NCI-H128 (cell line): ENCODE measurements around the gene TP73.
"Not testable (repeated sequence)": the region's sequence is repeated elsewhere in the genome, so short reads cannot be mapped to it uniquely, and the experiment has no call there.

ENCODE experiments used
- DNase-seq: peaks from one replicate; lab custom pipeline; 2025; ENCODE audit not compliant: unreplicated experiment; lab: John Stamatoyannopoulos, UW

TP73 gene

DNA sequence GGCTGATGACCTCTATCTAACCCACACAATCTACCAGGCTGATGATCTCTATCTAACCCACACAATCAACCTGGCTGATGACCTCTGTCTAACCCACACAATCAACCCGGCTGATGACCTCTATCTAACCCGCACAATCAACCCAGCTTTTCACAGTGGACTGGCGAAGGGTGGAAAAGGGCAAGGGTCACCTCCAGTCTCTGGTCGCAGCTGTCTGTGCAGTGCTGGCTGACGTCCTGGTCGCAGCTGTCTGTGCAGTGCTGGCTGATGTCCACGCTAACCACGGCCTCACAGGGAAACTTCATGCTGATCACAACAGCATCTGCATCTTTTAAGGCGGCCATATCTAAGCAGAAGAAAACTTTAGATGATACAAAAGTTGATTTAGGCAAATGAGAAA lies 87.7 kb downstream of the TP73 start:
- no peak for DNase-seq

DNA sequence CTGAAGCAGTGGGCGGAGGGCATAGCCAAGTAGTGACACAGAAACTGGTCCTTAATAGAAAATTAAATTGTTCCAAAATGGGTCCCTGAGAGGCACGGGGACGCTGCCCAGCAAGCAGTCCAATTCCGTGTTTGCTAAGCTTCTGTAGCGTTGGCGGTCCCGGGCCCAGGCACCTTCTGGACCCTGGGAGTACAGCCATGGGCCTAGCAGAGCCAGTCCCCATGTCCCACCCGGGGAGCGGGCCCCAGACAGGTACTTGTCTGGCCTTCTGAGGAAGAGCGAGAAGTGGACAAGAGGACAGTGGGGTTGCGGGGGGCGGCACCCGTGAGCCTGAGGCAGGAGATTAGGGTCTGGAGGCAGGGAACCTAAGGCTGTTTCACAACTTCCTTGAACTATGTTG lies 88.4 kb downstream of the TP73 start:
- no peak for DNase-seq

DNA sequence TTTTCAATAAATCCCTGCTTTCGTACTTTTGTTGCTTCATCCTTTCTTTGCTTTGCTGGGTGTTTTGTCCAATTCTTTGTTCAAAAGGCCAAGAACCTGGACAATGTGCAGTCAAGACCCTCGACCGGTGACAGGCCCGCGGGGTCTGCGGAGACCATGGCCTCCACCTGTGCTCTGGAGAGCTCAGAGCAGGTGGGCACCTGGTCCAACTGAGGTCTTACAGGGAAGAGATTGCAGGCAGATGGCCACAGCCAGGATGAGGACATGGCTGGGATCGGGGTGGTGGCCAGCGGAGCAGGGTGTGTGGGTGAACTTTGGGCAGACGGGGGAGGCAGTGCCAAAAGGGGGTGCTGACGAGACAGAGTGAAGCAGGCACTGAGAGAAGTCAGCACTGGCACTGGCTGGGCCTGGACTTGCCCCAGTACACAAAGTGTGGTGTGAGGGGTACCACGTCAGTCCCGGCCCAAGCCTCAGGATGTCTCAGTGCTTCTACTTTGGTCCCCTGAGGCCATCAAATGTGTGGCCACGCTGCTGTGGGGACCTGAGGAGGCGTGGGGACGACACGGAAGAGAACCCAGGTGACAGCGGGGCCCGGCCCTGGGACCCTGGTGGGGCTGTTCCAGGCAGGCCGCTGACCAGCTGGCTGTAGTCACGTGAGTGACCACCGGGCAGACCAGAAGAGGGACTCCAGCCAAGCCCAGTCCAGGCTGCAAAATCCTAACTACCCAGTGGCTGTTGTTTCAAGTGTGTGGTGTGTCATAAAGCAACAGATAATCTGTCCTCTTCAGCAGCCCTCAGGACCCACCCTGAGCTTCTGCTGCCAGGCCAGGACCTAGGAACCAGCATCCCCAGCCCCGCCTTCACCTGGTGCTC lies 89.5 kb downstream of the TP73 start:
- no peak for DNase-seq

DNA sequence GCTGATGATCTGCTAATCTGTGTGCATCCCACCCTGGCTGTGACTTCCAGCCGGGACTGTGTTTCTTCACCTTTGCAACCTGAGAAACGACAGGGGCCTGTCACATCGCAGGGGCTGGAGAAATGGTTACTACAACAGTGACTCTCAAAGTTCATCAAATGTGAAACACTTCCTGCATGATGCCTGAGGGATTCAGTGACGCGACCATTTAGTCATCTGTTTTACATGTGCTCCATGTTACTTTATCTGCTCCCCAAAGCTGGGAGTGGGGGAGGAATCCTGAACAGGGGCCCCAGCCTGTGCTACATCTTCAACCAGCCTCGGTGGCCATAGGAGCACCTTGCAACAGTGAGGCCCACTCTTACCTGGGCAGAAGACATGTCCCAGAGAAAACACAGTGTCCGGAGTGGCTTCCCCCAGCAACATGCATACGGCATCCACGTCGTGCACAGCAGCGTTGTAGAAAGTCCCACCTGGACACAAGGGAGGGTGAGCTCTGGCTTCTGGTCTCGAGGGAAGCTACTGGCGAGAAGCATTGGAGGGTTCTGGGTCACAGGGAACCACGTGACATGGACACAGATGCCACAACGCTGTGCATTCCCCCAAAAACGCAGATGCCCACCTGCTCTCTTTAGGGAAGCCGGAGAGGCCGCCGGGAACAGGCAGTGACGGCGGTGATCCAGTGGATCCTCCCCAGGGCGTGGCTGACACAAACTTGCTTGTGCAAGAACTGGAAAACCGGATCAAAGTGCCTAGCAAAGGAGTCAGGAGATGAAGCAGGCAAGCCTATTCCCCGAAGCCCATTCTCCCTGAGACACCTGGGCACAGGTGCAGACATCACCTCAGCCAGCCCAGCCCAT lies 90.4 kb downstream of the TP73 start:
- no peak for DNase-seq

DNA sequence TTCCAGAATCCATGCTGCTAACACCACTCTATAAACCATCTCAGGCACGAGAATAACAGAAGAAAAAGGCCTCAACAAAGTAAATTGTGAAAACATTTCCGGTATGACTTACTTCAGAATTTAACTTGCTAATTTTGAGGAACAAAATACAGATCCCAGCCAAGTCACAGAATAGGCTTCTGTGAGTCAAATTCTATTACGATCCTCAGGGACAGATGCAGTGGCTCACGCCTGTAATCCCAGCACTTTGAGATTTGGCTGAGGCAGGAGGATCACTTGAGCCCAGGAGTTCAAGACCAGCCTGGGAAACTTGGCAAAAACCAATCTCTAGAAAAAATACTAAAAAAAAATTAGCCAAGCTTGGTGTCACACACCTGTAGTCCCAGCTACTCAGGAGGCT lies 91.1 kb downstream of the TP73 start:
- DNase-seq = no peak

DNA sequence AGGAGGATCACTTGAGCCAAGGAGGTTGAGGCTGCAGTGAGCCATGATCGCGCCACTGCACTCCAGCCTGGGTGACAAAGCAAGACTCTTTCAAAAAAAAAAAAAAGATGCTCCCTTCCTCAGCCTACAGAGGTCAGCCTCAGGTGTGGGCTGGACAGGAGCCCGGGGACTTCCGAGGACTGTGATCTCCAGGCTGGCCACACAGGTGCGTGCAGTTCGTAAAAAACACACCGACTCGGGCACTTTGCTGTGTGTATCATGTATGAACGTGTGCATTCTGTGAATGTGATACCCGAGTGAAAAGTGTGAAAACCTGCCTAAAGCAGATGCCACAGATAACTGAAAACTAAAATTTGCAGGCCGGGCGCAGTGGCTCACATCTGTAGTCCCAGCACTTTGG lies 91.5 kb downstream of the TP73 start:
- no peak for DNase-seq

DNA sequence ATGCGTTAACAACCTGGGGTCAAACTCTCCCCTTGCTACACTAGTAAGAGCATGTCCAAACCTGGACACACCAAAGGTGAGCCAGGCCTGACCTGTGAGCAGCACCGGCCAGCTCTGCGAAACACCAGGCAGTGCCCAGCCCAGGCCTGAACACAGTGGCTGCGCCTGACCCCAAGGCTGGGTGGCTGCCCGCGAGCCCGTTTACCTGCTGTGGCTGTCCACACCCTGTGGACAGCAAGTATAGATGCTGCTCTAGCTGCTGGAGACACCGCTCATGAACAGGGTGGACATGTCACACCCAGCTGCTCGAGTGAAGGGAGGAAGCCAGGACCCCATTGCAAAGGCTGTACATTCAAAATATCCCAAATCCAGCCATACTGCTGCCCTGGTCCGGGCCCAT lies 92.3 kb downstream of the TP73 start:
- no peak for DNase-seq

DNA sequence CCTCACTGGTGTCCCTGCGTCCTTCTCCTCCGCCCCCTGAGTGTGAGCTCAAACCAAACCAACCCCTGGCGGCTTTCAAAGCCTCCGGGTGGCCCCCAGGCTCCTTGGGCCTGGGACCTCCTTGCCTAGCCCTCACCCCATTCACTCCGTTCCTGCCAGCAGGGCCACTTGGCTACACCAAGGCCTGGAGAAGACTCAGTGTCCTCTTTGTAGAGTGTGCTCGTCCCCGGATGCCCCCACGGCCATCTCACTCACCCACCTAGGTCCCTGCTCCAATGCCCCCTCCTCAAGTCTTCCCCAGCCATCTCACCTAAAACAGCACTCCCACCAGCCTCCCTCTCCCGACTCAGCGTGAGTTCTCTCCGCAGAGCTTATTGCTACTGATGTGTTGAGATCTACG lies 92.8 kb downstream of the TP73 start:
- DNase-seq = no peak

DNA sequence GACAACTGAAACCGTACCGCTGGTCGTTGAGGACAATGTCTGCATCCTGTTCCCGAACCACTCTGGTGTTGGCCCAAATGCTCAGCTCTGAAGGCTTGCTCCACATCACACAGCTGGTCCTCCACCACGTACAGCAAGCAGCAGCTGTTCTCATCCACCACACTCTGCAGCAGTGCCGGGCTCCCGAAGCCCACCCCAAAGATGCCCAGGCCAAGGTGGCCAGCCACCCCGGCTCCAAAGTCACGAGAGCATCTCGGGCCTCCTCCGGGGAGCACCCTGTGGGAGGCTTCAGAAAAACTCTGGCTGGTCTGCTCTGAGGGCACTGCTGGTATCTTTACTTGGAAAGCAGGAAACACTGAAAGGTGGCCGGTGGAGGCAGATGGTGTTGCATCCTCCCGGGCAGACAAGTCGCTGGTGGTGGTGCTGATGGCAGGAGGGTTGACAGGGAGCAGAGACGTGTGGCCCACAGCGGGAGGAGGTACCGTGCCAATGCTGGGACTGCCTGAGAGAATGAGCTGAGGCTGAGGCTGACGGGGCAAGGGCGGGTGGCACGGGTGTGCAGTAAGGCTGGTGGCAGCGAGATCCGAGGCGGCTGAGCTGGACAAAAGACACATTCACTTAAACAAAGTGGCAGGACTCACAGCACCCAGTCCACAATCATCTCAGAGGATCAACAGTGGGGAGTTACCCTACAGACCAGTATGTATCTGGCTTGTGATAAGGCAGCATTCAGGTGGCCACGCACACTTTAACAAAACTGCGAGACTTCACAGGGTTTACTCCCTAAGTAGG lies 93.5 kb downstream of the TP73 start:
- no peak for DNase-seq

DNA sequence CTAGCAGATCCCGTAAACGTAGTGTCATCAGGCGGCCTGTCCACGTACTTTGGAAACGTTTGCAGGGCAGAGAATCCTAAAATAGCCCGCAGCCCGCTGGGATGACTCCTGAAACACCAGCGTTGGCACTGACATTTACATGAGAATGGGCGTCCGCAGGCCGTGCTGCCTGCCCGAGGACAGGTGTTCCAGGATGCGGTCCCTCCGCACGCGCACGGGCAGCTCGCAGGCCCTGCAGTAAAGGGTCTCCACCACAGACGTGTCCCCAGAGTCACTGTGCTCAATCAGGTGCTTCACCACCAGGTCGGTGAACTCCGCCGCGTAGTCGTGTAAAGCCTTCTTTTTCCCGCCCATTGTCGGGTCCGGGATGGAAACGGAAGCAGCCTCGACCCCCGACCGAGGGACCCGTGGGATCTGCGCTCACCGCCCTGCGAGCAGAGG lies 94.1 kb downstream of the TP73 start:
- no peak for DNase-seq

DNA sequence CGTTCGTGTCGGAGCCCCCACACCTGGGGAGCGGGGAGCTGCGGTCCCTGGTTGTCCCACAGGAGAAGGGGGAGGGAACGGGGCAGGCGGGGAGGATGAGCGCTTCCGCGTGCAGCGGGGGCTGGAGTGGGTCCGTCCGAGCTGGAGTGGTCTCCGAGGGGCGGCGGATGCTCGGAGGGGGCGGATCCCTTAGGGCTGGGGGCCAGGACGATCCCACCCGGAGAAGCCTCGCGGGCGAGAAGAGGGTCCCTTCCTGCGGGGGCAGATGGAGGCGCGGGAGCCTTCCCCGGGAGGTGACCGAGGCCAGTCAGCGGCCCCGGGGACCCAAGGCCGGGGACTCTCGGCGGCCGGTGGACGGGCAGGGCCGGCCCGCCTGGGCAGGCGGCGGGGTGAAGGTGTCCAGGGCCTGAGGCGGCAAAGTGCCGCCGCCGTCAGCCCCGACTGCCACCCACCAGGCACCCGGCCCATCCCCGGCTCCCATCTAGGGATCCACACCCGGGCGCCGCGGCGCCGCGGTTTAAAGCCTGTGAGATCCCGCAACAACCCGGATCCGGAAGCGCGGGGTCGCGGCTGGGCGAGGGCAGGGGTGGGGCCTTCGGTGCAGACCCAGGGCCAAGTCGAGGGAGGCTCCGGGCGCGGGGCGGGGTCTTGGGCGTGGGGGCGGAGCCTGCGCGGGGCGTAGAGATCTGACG lies 94.7 kb downstream of the TP73 start:
- peak; percentile 67 for DNase-seq

DNA sequence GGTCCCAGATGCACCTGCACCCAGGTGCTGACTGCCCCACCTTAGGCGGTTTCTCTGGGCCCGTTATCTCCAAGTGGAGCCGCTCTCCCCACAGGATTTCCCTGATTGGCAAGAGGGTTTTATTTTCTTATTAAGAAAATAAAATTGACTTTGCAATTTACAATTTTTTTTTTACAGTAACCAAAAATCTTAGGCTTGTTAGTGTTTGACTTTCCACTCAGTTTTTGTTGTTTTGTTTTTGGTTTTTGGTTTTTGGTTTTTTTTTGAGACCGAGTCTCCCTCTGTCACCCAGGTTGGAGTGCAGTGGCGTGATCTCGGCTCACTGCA lies 95.2 kb downstream of the TP73 start:
- no peak for DNase-seq

DNA sequence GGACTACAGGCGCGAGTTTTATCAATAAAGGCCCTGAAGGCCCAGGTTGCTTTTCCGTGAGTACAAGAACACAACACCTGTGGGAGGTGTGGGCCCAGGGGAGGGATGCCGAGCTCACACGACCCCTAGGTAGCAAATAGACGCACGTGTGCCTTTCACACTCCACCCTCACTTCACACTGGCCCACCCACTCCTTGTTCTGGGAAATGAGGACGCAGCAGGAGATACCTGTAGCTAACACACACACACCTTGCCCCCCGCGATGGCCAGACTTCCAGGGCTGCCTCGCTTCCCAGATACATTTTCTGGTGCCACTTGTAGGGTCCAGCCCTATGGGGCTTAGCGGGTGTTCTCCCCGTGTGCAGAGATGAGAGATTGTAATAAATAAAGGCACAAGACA lies 95.6 kb downstream of the TP73 start:
- DNase-seq = no peak

DNA sequence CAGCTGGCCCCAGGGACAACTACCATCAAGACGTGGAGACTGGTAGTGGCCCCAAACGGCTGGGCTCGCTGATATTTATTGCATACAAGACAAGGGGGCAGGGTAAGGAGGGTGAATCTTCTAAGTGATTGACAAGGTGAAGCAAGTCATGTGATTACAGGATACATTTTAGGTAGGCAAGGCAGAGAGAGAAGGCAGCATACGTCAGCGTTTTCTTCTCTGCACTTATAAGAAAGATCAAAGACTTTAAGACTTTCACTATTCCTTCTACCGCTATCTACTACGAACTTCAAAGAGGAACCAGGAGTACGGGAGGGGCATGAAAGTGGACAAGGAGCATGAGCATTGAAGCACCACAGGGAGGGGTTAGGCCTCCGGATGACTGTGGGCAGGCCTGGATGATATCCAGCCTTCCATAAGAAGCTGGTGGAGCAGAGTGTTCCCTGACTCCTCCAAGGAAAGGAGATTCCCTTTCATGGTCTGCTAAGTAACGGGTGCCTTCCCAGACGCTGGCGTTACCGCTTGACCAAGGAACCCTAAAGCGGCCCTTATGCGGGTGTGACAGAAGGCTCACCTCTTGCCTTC lies 96.1 kb downstream of the TP73 start:
- not testable (repeated sequence) for DNase-seq

DNA sequence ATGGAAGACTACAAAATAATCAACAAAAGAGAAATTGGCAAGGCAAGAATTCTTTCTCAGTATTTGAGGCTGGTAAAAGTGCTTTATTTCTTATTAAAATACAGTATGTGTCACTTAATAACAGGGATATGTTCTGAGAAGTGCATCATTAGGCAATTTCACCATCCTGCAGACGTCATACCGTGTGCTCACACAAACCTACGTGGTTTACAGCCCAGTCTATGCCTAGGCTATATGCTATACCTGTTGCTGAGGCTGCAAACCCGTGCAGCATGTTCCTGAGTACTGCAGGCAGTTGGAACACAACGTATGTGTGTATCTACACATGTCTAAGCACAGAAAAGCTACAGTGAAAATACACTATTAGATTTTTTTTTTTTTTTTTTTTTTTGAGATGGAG lies 97.2 kb downstream of the TP73 start:
- DNase-seq = no peak

DNA sequence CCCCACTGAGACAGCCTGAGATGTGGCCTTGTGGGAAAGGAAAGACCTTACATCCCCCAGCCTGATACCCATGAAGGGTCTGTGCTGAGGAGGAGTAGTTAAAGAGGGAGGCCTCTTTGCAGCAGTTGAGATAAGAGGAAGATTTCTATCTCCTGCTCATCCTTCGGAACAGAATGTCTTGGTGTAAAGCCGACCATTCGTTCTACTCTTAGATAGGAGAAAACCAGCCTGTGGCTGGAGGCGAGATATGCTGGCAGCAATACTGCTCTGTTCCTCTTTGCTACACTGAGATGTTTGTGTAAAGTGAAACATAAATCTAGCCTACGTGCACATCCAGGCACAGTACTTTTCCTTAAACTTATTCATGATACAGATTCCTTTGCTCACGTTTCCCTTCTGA lies 98.4 kb downstream of the TP73 start:
- DNase-seq = no peak

DNA sequence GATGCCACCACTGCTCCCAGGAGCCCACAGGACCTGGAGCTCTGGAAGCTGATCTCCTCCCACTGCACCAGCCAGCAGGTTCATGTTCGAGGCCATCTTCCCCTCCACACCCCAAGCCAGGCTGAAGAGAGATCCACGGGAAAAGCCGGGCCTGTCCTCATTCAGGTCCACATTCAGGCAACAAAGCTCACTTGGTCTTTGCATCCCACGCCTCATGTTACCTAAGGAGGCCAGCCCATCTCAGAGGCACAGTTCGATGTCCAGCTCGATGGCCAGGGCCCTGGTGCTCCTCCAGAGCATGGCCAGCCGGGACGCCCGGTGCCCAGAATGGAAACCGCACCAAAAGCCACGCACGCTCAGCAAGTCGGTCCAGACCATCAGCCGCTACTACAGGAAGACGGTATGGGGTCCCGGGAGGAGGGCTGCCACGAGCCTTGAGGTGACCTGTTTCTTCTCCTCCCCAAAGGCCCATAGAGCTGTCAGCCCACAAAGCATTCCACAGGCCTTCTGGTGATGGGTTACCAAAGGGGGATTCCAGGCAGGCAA lies 100.2 kb downstream of the TP73 start, which contains the start of gene CCDC27:
Gene CCDC27 (plus strand): TSS at position 51 of the 546 bp plus-strand sequence. CDS start 32 bp downstream, at position 83.
- DNase-seq = no peak

DNA sequence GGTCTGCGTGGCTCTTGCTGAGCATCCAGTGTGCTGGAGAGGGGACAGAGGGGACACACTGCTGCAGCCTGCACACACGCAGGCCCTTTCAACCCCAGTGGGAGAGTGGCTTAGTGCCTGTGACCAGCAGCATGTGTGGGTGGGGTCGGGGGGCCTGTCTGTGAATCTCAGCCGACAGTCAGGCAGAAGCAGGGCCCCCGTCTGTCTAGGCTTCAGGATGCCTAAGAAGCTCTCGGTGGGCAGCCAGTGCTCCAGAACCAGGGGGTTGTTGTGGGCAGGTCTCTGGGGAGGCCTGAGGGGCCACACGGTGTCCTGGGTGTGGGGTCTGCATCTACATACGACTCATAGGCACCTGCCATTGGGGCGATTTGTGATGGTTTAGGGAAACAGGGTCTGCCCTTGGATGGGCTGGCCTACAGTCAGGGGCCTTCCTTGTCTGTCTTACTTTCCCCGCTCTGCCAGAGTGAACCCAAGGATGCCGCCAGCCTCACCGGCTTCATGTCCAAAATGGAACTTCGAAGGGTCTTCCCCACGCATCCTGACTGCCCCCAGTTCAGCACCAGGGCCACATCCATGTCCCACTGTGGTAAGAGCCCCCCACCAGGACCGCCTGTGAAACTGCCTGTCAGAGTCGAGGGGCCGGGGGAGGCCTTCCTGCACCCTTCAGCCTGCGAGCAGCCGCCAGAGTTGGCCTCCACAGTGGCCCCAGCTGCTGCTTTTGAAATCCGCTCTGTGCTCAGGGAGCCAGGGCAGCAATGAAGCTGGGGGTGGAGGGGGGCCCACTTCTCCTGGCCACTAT lies 101.5 kb downstream of the TP73 start:
- no peak for DNase-seq

DNA sequence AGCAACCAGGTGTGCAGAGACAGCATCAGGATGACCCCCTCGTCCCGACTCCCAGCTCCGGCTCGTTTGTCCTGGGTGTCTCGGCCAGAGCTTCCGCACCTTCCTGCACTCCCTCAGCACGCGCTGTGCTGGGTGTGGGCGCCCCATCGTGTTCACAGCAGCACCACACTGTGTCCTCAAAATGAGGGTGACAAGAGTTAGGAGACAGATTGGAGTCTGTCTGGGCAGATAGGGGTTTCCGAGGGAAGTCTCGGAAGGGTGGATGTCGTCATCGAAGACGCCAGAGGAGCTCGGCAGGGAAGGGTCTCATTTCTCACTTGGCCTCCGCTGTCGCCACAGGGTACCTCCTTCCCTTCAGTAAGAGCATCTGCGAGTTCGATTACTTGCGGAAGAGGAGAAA lies 104.1 kb downstream of the TP73 start:
- no peak for DNase-seq
